Spleen (tissue), 11 donors: ENCODE results near the gene RAI2. TPM values are rescaled to one million over a fixed set of nuclear protein-coding genes. Genes with fewer than 3 reads are reported as not detected.

Experiments
- DNase-seq: peaks from one replicate; pipeline ENCODE4 v3.0.0-alpha.2; 2020
- H3K27ac ChIP-seq, 8 donors: fragments of 200-600 bp; sonication (generic) in 7 of 8; 1 replicate in 4 of 8; 2 replicates in 4 of 8; pipeline versions ENCODE4 v1.5.0 to v1.8.0; 2016 to 2021; ENCODE audit warnings: inconsistent platforms in 4 of 8, mild to moderate bottlenecking in 4 of 8, moderate library complexity in 1 of 8
- H3K27me3 ChIP-seq, 7 donors: fragments of 200-600 bp; sonication (generic) in 6 of 7; replicated peaks in 1 of 7; 1 replicate in 4 of 7; 2 replicates in 3 of 7; pipeline versions ENCODE4 v1.5.0 to v1.8.0; 2016 to 2021; ENCODE audit warnings: inconsistent platforms in 3 of 7, mild to moderate bottlenecking in 1 of 7
- H3K36me3 ChIP-seq, 6 donors: fragments of 200-600 bp; sonication (generic) in 5 of 6; 1 replicate in 4 of 6; 2 replicates in 2 of 6; pipeline versions ENCODE4 v1.5.0 to v1.8.0; 2016 to 2021; ENCODE audit warnings: inconsistent platforms in 2 of 6
- H3K4me1 ChIP-seq, 6 donors: fragments of 200-600 bp; sonication (generic) in 5 of 6; 1 replicate in 3 of 6; 2 replicates in 3 of 6; pipeline versions ENCODE4 v1.5.0 to v1.8.0; 2016 to 2021; ENCODE audit warnings: inconsistent platforms in 3 of 6
- H3K4me3 ChIP-seq, 8 donors: fragments of 200-600 bp; sonication (generic) in 7 of 8; 1 replicate in 4 of 8; 2 replicates in 4 of 8; pipeline versions ENCODE4 v1.5.0 to v1.8.0; 2016 to 2021; ENCODE audit warnings: inconsistent platforms in 4 of 8, mild to moderate bottlenecking in 4 of 8, moderate library complexity in 2 of 8
- H3K9me3 ChIP-seq, 8 donors: fragments of 200-600 bp; sonication (generic) in 7 of 8; 1 replicate in 4 of 8; 2 replicates in 4 of 8; pipeline versions ENCODE4 v1.5.0 to v1.8.0; 2016 to 2021; ENCODE audit warnings: inconsistent platforms in 4 of 8
- POLR2A ChIP-seq, 3 donors: fragments of 450-650 bp; IDR thresholded peaks; one replicate each; pipeline ENCODE4 v1.5.1; 2017; ENCODE audit warnings: antibody characterized with exemption in 3 of 3, mild to moderate bottlenecking in 1 of 3
- POLR2AphosphoS5 ChIP-seq, 3 donors: sonication (generic); formaldehyde crosslinking; IDR thresholded peaks; one replicate each; pipeline ENCODE4 v1.5.1; 2017; ENCODE audit warnings: antibody characterized with exemption in 3 of 3
- WGBS, 5 donors: extraction: QIAGEN DNeasy Blood & Tissue Kit in 3 of 5; methylation state at CpG; one replicate each; pipeline versions ENCODE4 v1.1.5 to v1.1.7; 2013 to 2018; 5-methylcytosine and 5-hydroxymethylcytosine counted together
- intact Hi-C: fragments of 100-400 bp; cut with DNase I; formaldehyde crosslinking; loops from one replicate; pipeline ENCODE4 v1.15.0; 2023; ENCODE audit warnings: low total_unique reads
- polyA plus RNA-seq, 3 donors: library from polyadenylated mRNA; stranded (reverse); fragments of 200-250 nt; gene quantifications; one replicate each; pipeline ENCODE4 v1.2.1, GENCODE V29; 2013
- total RNA-seq, 7 donors: library from RNA; depleted of rRNA in 3 of 7; stranded (reverse); fragments of >200 nt in 3 of 7; fragmentation: NEBNext Ultra II Directional in 4 of 7; extraction: Animal tissue kit (Norgen Biotek cat#: 25700) in 4 of 7; gene quantifications; one replicate each; pipeline versions ENCODE4 v1.1.0 to v1.2.1, GENCODE V29; 2016 to 2021
- TF ChIP-seq, protein P1 (sequence below), 11 experiments: fragments of 200-600 bp in 7 of 11; fragments of 450-650 bp in 4 of 11; sonication (generic) in 4 of 11; IDR thresholded peaks in 8 of 11; conservative IDR thresholded peaks in 3 of 11; 1 replicate in 7 of 11; 2 replicates in 4 of 11; pipeline versions ENCODE4 v1.4.0 to v1.8.0; 2016 to 2021; ENCODE audit warnings: antibody characterized with exemption in 11 of 11, inconsistent platforms in 4 of 11, mild to moderate bottlenecking in 1 of 11
- donor health status: healthy with polysubstance abuse.
- donor health status: DM: no; HTN: no; CAD: no; lungs with moderate emphysema.
- donor health status: DM: no; HTN: no; CAD: no.
- donor health status: Bipolar disorder and iron deficiency.
- donor health status: healthy.
- donor health status: DM: no; HTN: no; CAD: no.
- donor health status: DM: yes; HTN: yes; CAD: no.

Gene RAI2
- total and polyA plus RNA-seq, 10 donors = 2.2 to 6.3 (median 4.0) TPM

- 63 to 84% (median 80%) methylated on average over 4 to 7 of the region's 7 CpGs for WGBS, 5 donors
- intact Hi-C loops = no loop called here
- Histone ChIP-seq H3K27me3 (peaks cover 0 to 22% (median 4%) of the 10 kb centered on the region in 7 donors), H3K36me3 (no peaks in the 10 kb centered on the region), H3K4me3 (no peak overlapping the region), H3K27ac (no peak overlapping the region), H3K9me3 (no peaks in the 10 kb centered on the region), H3K4me1 (no peaks in the 10 kb centered on the region)
- no peak for DNase-seq
- no peak for TF ChIP-seq POLR2AphosphoS5 (IDR thresholded peaks at IDR 0.05)
- no peak for TF ChIP-seq POLR2A (IDR thresholded peaks at IDR 0.05)
- TF ChIP-seq, protein P1, sequence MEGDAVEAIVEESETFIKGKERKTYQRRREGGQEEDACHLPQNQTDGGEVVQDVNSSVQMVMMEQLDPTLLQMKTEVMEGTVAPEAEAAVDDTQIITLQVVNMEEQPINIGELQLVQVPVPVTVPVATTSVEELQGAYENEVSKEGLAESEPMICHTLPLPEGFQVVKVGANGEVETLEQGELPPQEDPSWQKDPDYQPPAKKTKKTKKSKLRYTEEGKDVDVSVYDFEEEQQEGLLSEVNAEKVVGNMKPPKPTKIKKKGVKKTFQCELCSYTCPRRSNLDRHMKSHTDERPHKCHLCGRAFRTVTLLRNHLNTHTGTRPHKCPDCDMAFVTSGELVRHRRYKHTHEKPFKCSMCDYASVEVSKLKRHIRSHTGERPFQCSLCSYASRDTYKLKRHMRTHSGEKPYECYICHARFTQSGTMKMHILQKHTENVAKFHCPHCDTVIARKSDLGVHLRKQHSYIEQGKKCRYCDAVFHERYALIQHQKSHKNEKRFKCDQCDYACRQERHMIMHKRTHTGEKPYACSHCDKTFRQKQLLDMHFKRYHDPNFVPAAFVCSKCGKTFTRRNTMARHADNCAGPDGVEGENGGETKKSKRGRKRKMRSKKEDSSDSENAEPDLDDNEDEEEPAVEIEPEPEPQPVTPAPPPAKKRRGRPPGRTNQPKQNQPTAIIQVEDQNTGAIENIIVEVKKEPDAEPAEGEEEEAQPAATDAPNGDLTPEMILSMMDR (IDR thresholded peaks at IDR 0.05 in 8 of 11, conservative IDR thresholded peaks at IDR 0.05 in 3 of 11) = no peak
These were observed 12.4 kb downstream of the RAI2 start for GRCh38 chrX:17848545-17849265.

GRCh38 chrX:17846045-17846444, 15.1 kb downstream of the RAI2 start:
- intact Hi-C loops = no loop called here
- H3K9me3 ChIP-seq = no peaks in the 10 kb centered on the region

DNA sequence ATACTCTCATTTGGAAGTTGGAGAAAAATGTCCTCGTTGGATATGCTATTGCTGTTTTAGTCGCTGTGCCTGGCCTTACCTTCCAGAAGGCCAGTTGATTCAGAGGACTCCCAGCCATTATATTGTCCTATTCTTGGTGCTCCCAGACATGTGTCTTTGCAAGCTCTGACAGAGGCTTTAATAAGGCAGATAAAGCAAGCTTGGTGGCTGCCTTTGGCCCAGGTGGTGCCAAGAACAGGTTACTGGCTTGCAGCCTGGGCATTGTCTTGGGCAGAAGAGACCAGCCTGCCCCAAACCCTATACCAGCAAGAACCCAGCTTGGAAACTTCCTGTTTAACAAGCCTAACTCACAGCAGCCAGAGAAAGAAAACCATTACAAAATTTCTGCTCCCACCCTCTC, 16.9 kb downstream of the RAI2 start:
- TF ChIP-seq POLR2A (IDR thresholded peaks at IDR 0.05) (no peak), POLR2AphosphoS5 (IDR thresholded peaks at IDR 0.05) (no peak)
- TF ChIP-seq, protein P1 (IDR thresholded peaks at IDR 0.05 in 8 of 11, conservative IDR thresholded peaks at IDR 0.05 in 3 of 11) = no peak
- Histone ChIP-seq H3K36me3 (no peaks in the 10 kb centered on the region), H3K27me3 (peaks cover 0 to 16% (median 0%) of the 10 kb centered on the region in 7 donors), H3K4me1 (no peaks in the 10 kb centered on the region), H3K4me3 (no peak overlapping the region), H3K27ac (no peak overlapping the region), H3K9me3 (no peaks in the 10 kb centered on the region)
- WGBS, 5 donors = 56 to 83% (median 71%) methylated on average over 2 of the region's 2 CpGs
- no peak for DNase-seq
- intact Hi-C loops = no loop called here

More at GRCh38 chrX:17846045-17846444, 15.1 kb downstream of the RAI2 start:
- 69 to 92% (median 85%) methylated on average over 1 to 2 of the region's 2 CpGs for WGBS, 5 donors
- Histone ChIP-seq H3K36me3 (no peaks in the 10 kb centered on the region), H3K27me3 (peaks cover 0 to 21% (median 0%) of the 10 kb centered on the region in 7 donors), H3K4me1 (no peaks in the 10 kb centered on the region), H3K27ac (no peak overlapping the region), H3K4me3 (no peak overlapping the region)
- no peak for DNase-seq
- no peak for TF ChIP-seq POLR2A (IDR thresholded peaks at IDR 0.05)
- no peak for TF ChIP-seq POLR2AphosphoS5 (IDR thresholded peaks at IDR 0.05)
- TF ChIP-seq, protein P1 (IDR thresholded peaks at IDR 0.05 in 8 of 11, conservative IDR thresholded peaks at IDR 0.05 in 3 of 11) = no peak

DNA sequence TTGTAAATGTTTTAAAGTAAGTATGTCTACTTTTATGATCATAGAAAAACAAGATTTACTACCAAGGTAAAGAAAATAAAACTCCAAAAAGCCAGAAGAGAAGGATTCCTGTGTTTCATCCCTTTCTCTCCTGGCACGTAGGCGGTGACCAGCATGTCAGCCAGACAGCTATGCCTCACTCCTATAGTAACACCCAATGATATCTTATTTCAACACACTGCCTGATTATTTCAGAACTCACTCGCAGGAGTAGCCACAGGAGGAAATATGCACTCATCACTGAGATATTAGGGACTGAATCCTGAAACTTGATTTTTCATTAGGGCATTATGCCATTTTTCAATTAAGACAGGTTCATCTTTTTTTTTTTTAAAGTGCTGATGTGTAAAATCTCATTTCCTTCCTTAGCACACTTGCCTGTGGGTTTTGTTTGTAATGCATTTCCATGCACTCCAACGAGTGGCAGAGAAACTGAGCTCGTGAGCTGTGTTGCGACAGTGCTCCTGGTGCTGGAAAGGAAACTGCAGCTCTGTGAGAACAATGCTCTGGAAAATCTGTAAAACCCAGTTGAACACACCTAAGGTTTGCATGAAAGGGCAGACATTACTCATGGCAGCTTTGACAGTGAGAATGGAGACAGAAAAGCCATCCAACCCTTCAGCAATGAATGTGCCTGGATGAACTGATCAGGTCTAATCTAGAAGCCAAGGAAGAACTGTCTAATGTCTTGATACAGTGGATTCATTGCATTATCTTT, 18.2 kb downstream of the RAI2 start:
- H3K36me3 ChIP-seq = no peaks in the 10 kb centered on the region
- no peak for TF ChIP-seq POLR2AphosphoS5 (IDR thresholded peaks at IDR 0.05)
- TF ChIP-seq, protein P1 (IDR thresholded peaks at IDR 0.05 in 8 of 11, conservative IDR thresholded peaks at IDR 0.05 in 3 of 11) = no peak
- TF ChIP-seq POLR2A (IDR thresholded peaks at IDR 0.05) = no peak
- H3K27me3 ChIP-seq = peaks cover 0 to 6% (median 0%) of the 10 kb centered on the region in 7 donors
- 32 to 54% (median 48%) methylated on average over 6 of the region's 6 CpGs for WGBS, 5 donors
- no peaks in the 10 kb centered on the region for H3K9me3 ChIP-seq
- H3K4me3 ChIP-seq = no peak overlapping the region
- no peak for DNase-seq
- no peak overlapping the region for H3K27ac ChIP-seq
- intact Hi-C loops = no loop called here
- no peaks in the 10 kb centered on the region for H3K4me1 ChIP-seq
